Measurements from ENCODE around the gene VIPR2.
"Not testable (repeated sequence)": the region's sequence is repeated elsewhere in the genome, so short reads cannot be mapped to it uniquely, and the experiment has no call there.

The VIPR2 gene

DNA sequence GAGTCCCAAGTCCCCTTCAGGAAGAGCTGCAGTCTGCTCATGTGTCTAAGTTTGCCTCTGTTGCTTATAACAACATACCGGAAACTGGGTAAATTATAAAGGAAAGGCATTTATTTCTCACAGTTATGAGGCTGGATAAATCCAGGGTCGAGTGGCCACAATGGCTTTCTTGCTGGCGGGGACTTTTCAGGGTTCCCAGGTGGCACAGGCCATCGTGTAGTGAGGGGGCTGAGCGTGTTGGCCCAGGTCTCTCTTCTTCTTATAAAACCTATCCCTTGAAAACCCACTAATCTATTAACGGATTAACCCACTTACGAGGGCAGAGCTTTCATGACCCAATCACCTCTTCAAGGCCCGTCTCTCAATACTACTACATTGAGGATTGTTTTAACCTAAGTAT lies 8.7 kb downstream of the VIPR2 start:
- Histone ChIP-seq H3K9me3 (replicated peaks in 1 of 2; ENCODE audit: control insufficient read depth in 2 of 2, insufficient read depth in 1 of 2, low read depth in 1 of 2, low read length in 2 of 2) (peaks cover 0 to 4% of the 10 kb centered on the region in 2 donors), H3K4ac (ENCODE audit: low read length) (no peak overlapping the region), H2BK12ac (ENCODE audit: low read length) (no peak overlapping the region), H2AFZ (ENCODE audit: low read length) (no peak overlapping the region), H3K27ac (replicated peaks; ENCODE audit: low read length) (no peak overlapping the region), H3K4me2 (ENCODE audit: insufficient read depth, low read length, poor library complexity, severe bottlenecking) (no peak overlapping the region), H3K27me3 (ENCODE audit: control insufficient read depth in 3 of 3, insufficient read depth in 3 of 3, low read depth in 1 of 3, low read length in 3 of 3) (peaks cover 0 to 16% (median 0%) of the 10 kb centered on the region in 3 experiments), H4K8ac (ENCODE audit: low read depth, low read length) (no peak overlapping the region), H2BK5ac (ENCODE audit: low read length) (no peak overlapping the region), H2AK5ac (ENCODE audit: low read depth, low read length) (no peak overlapping the region), H3K4me3 (ENCODE audit: low read length in 2 of 2) (no peak overlapping the region), H3K36me3 (replicated peaks in 1 of 2; ENCODE audit: control insufficient read depth in 2 of 2, insufficient read depth in 2 of 2, low read length in 2 of 2) (no peaks in the 10 kb centered on the region), H3K79me1 (ENCODE audit: low read depth, low read length) (no peaks in the 10 kb centered on the region), H2BK15ac (ENCODE audit: low read length) (no peak overlapping the region), H4K91ac (ENCODE audit: low read depth, low read length, poor library complexity) (no peak overlapping the region), H2BK120ac (ENCODE audit: low read depth, low read length) (no peak overlapping the region), H3K9ac (ENCODE audit: low read depth, low read length, poor library complexity) (no peak overlapping the region), H3K14ac (ENCODE audit: low read length) (no peak overlapping the region), H3K23ac (ENCODE audit: low read depth, low read length, poor library complexity) (no peak overlapping the region), H3K18ac (ENCODE audit: low read length) (no peak overlapping the region), H3K4me1 (ENCODE audit: control insufficient read depth in 2 of 2, insufficient read depth in 1 of 2, low read depth in 1 of 2, low read length in 2 of 2) (peaks cover 0 to 5% of the 10 kb centered on the region in 2 donors)
- no peak for DNase-seq (ENCODE audit: low spot score)
- no CpG with 5 or more reads among the region's 8 CpGs for WGBS, 2 donors (ENCODE audit: extremely low coverage in 2 of 2, insufficient read length in 2 of 2, insufficient replicate concordance in 1 of 2)

DNA sequence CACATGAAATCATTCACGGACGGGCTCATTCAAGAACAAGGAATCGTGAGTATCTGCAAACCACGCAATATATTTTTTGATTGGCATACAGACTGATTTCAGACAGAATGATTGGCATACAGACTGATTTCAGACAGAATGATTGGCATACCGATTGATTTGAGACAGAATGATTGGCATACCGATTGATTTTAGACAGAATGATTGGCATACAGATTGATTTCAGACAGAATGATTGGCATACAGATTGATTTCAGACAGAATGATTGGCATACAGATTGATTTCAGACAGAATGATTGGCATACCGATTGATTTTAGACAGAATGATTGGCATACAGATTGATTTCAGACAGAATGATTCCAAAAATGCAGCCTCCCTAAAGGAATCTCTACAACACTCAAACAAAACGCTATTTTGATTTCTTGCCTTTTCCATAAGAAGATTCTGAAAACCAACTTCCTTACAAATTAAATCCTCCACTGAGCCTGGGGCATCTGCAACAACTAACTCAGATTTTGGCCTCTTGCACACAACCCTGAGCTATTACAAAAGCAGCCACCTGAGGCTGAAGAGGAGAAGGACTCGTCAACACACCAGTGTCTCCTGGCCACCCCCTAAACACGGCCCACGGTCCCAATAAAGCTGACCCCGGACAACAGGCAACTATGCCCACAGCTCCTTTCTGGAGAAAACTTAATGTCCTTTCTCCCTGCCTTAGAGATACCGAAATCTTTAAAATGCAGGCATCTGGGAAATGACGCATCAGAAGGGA lies 11.8 kb downstream of the VIPR2 start:
- not testable (repeated sequence) for H3K18ac ChIP-seq (ENCODE audit: low read length); H3K27me3 ChIP-seq (ENCODE audit: control insufficient read depth in 3 of 3, insufficient read depth in 3 of 3, low read depth in 1 of 3, low read length in 3 of 3); H2BK5ac ChIP-seq (ENCODE audit: low read length); H2BK15ac ChIP-seq (ENCODE audit: low read length); H3K4me2 ChIP-seq (ENCODE audit: insufficient read depth, low read length, poor library complexity, severe bottlenecking); H3K79me1 ChIP-seq (ENCODE audit: low read depth, low read length); H2AFZ ChIP-seq (ENCODE audit: low read length); H4K91ac ChIP-seq (ENCODE audit: low read depth, low read length, poor library complexity); H2BK120ac ChIP-seq (ENCODE audit: low read depth, low read length); H3K27ac ChIP-seq (replicated peaks; ENCODE audit: low read length); H3K14ac ChIP-seq (ENCODE audit: low read length); H2BK12ac ChIP-seq (ENCODE audit: low read length); H3K4me1 ChIP-seq (ENCODE audit: control insufficient read depth in 2 of 2, insufficient read depth in 1 of 2, low read depth in 1 of 2, low read length in 2 of 2); H3K23ac ChIP-seq (ENCODE audit: low read depth, low read length, poor library complexity); H3K9me3 ChIP-seq (replicated peaks in 1 of 2; ENCODE audit: control insufficient read depth in 2 of 2, insufficient read depth in 1 of 2, low read depth in 1 of 2, low read length in 2 of 2); H3K4me3 ChIP-seq (ENCODE audit: low read length in 2 of 2); H2AK5ac ChIP-seq (ENCODE audit: low read depth, low read length); DNase-seq (ENCODE audit: low spot score); H3K4ac ChIP-seq (ENCODE audit: low read length); H3K9ac ChIP-seq (ENCODE audit: low read depth, low read length, poor library complexity); H4K8ac ChIP-seq (ENCODE audit: low read depth, low read length); H3K36me3 ChIP-seq (replicated peaks in 1 of 2; ENCODE audit: control insufficient read depth in 2 of 2, insufficient read depth in 2 of 2, low read length in 2 of 2)
- no CpG with 5 or more reads among the region's 14 CpGs for WGBS, 2 donors (ENCODE audit: extremely low coverage in 2 of 2, insufficient read length in 2 of 2, insufficient replicate concordance in 1 of 2)

DNA sequence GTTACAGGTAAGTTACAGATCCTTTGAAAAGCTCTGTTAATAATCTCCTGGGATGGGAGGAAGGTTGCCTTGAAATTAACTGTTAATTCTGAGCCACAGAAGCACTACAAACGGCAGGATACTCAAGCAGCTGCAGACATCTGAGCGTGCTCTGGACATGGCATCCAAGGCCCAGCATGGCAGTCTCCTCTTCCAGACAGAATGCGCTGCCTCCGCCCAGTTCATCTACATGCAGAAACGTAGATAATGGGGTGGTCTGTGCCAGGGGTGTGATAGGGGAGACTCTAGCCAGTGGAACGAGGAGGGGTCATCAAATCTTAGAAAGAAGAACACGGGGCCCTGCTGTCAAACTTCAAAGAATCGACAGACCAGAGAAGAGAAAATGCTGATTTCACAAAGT lies 13.8 kb downstream of the VIPR2 start:
- Histone ChIP-seq H3K23ac (ENCODE audit: low read depth, low read length, poor library complexity) (no peak overlapping the region), H3K4me2 (ENCODE audit: insufficient read depth, low read length, poor library complexity, severe bottlenecking) (no peak overlapping the region), H3K18ac (ENCODE audit: low read length) (no peak overlapping the region), H3K4me1 (ENCODE audit: control insufficient read depth in 2 of 2, insufficient read depth in 1 of 2, low read depth in 1 of 2, low read length in 2 of 2) (no peaks in the 10 kb centered on the region), H4K91ac (ENCODE audit: low read depth, low read length, poor library complexity) (no peak overlapping the region), H4K8ac (ENCODE audit: low read depth, low read length) (no peak overlapping the region), H2BK15ac (ENCODE audit: low read length) (no peak overlapping the region), H2BK12ac (ENCODE audit: low read length) (no peak overlapping the region), H3K4me3 (ENCODE audit: low read length in 2 of 2) (no peak overlapping the region), H2BK120ac (ENCODE audit: low read depth, low read length) (no peak overlapping the region), H3K14ac (ENCODE audit: low read length) (no peak overlapping the region), H2BK5ac (ENCODE audit: low read length) (no peak overlapping the region), H3K27ac (replicated peaks; ENCODE audit: low read length) (no peak overlapping the region), H3K9me3 (replicated peaks in 1 of 2; ENCODE audit: control insufficient read depth in 2 of 2, insufficient read depth in 1 of 2, low read depth in 1 of 2, low read length in 2 of 2) (no peaks in the 10 kb centered on the region), H3K27me3 (ENCODE audit: control insufficient read depth in 3 of 3, insufficient read depth in 3 of 3, low read depth in 1 of 3, low read length in 3 of 3) (peaks cover 0 to 6% (median 0%) of the 10 kb centered on the region in 3 experiments), H2AK5ac (ENCODE audit: low read depth, low read length) (no peak overlapping the region), H2AFZ (ENCODE audit: low read length) (no peak overlapping the region), H3K36me3 (replicated peaks in 1 of 2; ENCODE audit: control insufficient read depth in 2 of 2, insufficient read depth in 2 of 2, low read length in 2 of 2) (no peaks in the 10 kb centered on the region), H3K79me1 (ENCODE audit: low read depth, low read length) (no peaks in the 10 kb centered on the region), H3K4ac (ENCODE audit: low read length) (no peak overlapping the region), H3K9ac (ENCODE audit: low read depth, low read length, poor library complexity) (no peak overlapping the region)
- no peak for DNase-seq (ENCODE audit: low spot score)
- no CpG with 5 or more reads among the region's 8 CpGs for WGBS, 2 donors (ENCODE audit: extremely low coverage in 2 of 2, insufficient read length in 2 of 2, insufficient replicate concordance in 1 of 2)

DNA sequence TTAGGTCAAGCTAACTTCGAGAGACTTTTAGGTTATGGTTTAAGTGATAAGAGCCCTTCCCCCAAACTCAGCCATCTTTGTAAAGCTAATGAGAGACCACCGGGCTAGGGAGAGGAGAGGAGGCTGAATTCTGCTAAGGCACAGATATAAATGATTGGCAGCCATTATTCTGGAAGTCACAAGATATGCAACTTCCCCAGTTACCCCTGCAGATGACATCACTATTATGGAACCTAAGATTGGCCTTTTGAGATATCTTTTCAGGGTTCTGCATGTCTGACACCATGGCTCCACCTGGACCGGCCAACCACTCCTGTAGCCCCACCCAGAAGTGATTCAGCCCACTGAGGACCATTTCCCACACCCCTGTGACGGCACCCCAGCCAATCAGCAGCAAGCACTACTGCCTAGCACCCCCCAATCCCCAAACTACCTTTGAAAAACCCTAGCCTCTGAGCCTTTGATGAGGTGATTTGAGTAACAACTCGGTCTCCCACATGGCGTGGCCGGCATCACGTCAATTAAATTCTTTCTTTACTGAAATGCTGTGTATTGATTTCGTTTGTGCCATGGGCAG lies 14.4 kb downstream of the VIPR2 start:
- Histone ChIP-seq H3K36me3 (replicated peaks in 1 of 2; ENCODE audit: control insufficient read depth in 2 of 2, insufficient read depth in 2 of 2, low read length in 2 of 2) (no peaks in the 10 kb centered on the region), H3K9me3 (replicated peaks in 1 of 2; ENCODE audit: control insufficient read depth in 2 of 2, insufficient read depth in 1 of 2, low read depth in 1 of 2, low read length in 2 of 2) (no peaks in the 10 kb centered on the region), H2BK15ac (ENCODE audit: low read length) (no peak overlapping the region), H4K91ac (ENCODE audit: low read depth, low read length, poor library complexity) (no peak overlapping the region), H3K4me2 (ENCODE audit: insufficient read depth, low read length, poor library complexity, severe bottlenecking) (no peak overlapping the region), H3K27ac (replicated peaks; ENCODE audit: low read length) (no peak overlapping the region), H3K4me1 (ENCODE audit: control insufficient read depth in 2 of 2, insufficient read depth in 1 of 2, low read depth in 1 of 2, low read length in 2 of 2) (no peaks in the 10 kb centered on the region), H3K4me3 (ENCODE audit: low read length in 2 of 2) (no peak overlapping the region), H3K27me3 (ENCODE audit: control insufficient read depth in 3 of 3, insufficient read depth in 3 of 3, low read depth in 1 of 3, low read length in 3 of 3) (peaks cover 0 to 6% (median 0%) of the 10 kb centered on the region in 3 experiments), H2AFZ (ENCODE audit: low read length) (no peak overlapping the region), H4K8ac (ENCODE audit: low read depth, low read length) (no peak overlapping the region), H2BK120ac (ENCODE audit: low read depth, low read length) (no peak overlapping the region), H2AK5ac (ENCODE audit: low read depth, low read length) (no peak overlapping the region), H3K9ac (ENCODE audit: low read depth, low read length, poor library complexity) (no peak overlapping the region), H3K79me1 (ENCODE audit: low read depth, low read length) (no peaks in the 10 kb centered on the region), H2BK5ac (ENCODE audit: low read length) (no peak overlapping the region), H2BK12ac (ENCODE audit: low read length) (no peak overlapping the region), H3K4ac (ENCODE audit: low read length) (no peak overlapping the region), H3K23ac (ENCODE audit: low read depth, low read length, poor library complexity) (no peak overlapping the region), H3K14ac (ENCODE audit: low read length) (no peak overlapping the region), H3K18ac (ENCODE audit: low read length) (no peak overlapping the region)
- WGBS, 2 donors (ENCODE audit: extremely low coverage in 2 of 2, insufficient read length in 2 of 2, insufficient replicate concordance in 1 of 2) = no CpG with 5 or more reads among the region's 9 CpGs
- DNase-seq (ENCODE audit: low spot score) = no peak
